ENCODE data around the gene CDH1. TPM values are rescaled to one million over a fixed set of nuclear protein-coding genes. Genes with fewer than 3 reads are reported as not detected.
"Not testable (repeated sequence)": the region's sequence is repeated elsewhere in the genome, so short reads cannot be mapped to it uniquely, and the experiment has no call there.

The CDH1 gene
- total RNA-seq, 1 experiment from 2014 or later = 19.0 TPM

- Histone ChIP-seq H3K36me3 (replicated peaks; ENCODE audit: control insufficient read depth, insufficient read depth, low read length) (peaks cover 23% of the 10 kb centered on the region), H3K27me3 (ENCODE audit: control insufficient read depth, insufficient read depth, low read length) (no peaks in the 10 kb centered on the region)
These were observed 69.3 kb downstream of the CDH1 start for GRCh38 chr16:68806422-68806821.

DNA sequence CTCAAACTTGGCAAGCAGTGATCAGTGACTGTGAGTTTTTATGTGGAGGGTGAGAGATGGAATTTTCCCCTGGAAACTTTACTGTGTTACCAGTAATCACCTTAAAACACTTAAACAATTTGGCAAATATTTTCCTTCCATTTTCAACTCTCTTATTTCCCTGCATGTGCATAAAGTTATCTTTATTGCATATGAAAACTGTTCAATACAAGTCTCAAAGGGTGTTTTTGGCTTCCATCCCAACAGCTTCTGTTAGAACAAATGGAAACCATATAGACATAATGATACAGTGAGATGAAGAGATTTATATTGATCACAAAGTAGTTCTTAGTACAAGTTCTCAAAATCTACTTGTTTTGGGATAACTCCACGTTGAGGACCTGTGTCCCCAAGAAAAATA, 69.9 kb downstream of the CDH1 start:
- H3K36me3 ChIP-seq (replicated peaks; ENCODE audit: control insufficient read depth, insufficient read depth, low read length) = peaks cover 24% of the 10 kb centered on the region
- no peak for DNase-seq
- H3K27me3 ChIP-seq (ENCODE audit: control insufficient read depth, insufficient read depth, low read length) = no peaks in the 10 kb centered on the region

More at GRCh38 chr16:68806422-68806821, 69.3 kb downstream of the CDH1 start:
- no peak overlapping the region for H3K4me3 ChIP-seq (ENCODE audit: insufficient read depth, low read depth, low read length)
- DNase-seq = no peak

DNA sequence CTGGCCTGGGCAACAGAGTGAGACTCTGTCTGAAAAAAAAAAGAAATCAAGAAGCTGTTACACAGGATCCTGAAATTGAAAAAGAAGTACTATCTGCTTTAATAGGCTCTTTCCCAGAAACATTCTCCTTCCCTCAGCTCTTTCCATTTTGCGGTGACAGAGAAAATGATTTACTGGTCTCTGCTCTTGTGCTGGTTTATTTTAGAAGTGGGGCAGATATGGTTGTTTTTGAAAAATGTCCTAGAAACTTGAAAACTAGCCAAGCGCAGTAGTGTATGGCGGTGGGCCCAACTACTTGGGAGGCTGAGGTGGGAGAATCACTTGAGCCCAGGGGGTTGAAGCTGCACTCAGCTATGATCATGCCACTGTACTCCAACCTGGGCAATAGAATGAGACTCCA, 77.4 kb downstream of the CDH1 start:
- DNase-seq = no peak
- H3K36me3 ChIP-seq (replicated peaks; ENCODE audit: control insufficient read depth, insufficient read depth, low read length) = peaks cover 38% of the 10 kb centered on the region
- no peaks in the 10 kb centered on the region for H3K27me3 ChIP-seq (ENCODE audit: control insufficient read depth, insufficient read depth, low read length)
- H3K4me3 ChIP-seq (ENCODE audit: insufficient read depth, low read depth, low read length) = no peak overlapping the region

More for the DNA sequence above, 69.9 kb downstream of the CDH1 start:
- no peak overlapping the region for H3K4me3 ChIP-seq (ENCODE audit: insufficient read depth, low read depth, low read length)

GRCh38 chr16:68823401-68824135, 86.5 kb downstream of the CDH1 start:
- no peak overlapping the region for H3K4me3 ChIP-seq (ENCODE audit: insufficient read depth, low read depth, low read length)
- peaks cover 28% of the 10 kb centered on the region for H3K36me3 ChIP-seq (replicated peaks; ENCODE audit: control insufficient read depth, insufficient read depth, low read length)
- DNase-seq = peak; percentile 46
- H3K27me3 ChIP-seq (ENCODE audit: control insufficient read depth, insufficient read depth, low read length) = no peaks in the 10 kb centered on the region

- H3K36me3 ChIP-seq (replicated peaks; ENCODE audit: control insufficient read depth, insufficient read depth, low read length) = peaks cover 33% of the 10 kb centered on the region
- no peak overlapping the region for H3K4me3 ChIP-seq (ENCODE audit: insufficient read depth, low read depth, low read length)
- H3K27me3 ChIP-seq (ENCODE audit: control insufficient read depth, insufficient read depth, low read length) = no peaks in the 10 kb centered on the region
- DNase-seq = peak; percentile 32
These were observed 88.3 kb downstream of the CDH1 start for GRCh38 chr16:68825427-68825826.

DNA sequence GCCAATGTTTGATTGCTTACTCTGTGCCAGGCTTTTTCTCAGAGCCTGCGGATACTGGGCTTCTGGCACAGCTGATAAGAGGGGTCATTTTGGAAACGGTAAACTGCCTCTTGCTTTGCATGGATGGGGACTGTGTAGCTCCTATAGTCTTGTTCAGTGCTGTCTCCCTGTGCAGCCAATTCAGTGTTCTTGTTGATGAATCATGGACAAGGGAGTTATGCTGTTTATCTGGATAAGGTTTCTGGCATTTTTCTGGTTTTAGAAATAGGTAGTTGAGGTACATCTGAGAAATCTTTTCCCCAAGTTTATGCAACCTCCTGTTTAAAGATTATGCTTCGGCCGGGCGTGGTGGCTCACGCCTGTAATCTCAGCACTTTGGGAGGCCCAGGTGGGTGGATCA, 89.6 kb downstream of the CDH1 start:
- H3K27me3 ChIP-seq (ENCODE audit: control insufficient read depth, insufficient read depth, low read length) = no peaks in the 10 kb centered on the region
- H3K4me3 ChIP-seq (ENCODE audit: insufficient read depth, low read depth, low read length) = no peak overlapping the region
- H3K36me3 ChIP-seq (replicated peaks; ENCODE audit: control insufficient read depth, insufficient read depth, low read length) = peaks cover 35% of the 10 kb centered on the region
- DNase-seq = no peak

DNA sequence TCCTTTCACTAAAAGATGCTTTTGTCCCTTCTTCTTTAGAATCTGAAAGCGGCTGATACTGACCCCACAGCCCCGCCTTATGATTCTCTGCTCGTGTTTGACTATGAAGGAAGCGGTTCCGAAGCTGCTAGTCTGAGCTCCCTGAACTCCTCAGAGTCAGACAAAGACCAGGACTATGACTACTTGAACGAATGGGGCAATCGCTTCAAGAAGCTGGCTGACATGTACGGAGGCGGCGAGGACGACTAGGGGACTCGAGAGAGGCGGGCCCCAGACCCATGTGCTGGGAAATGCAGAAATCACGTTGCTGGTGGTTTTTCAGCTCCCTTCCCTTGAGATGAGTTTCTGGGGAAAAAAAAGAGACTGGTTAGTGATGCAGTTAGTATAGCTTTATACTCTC, 96.2 kb downstream of the CDH1 start:
- DNase-seq = no peak
- Histone ChIP-seq H3K27me3 (ENCODE audit: control insufficient read depth, insufficient read depth, low read length) (no peaks in the 10 kb centered on the region), H3K36me3 (replicated peaks; ENCODE audit: control insufficient read depth, insufficient read depth, low read length) (peaks cover 26% of the 10 kb centered on the region), H3K4me3 (ENCODE audit: insufficient read depth, low read depth, low read length) (no peak overlapping the region)

- DNase-seq = no peak
- H3K27me3 ChIP-seq (ENCODE audit: control insufficient read depth, insufficient read depth, low read length) = no peaks in the 10 kb centered on the region
- H3K36me3 ChIP-seq (replicated peaks; ENCODE audit: control insufficient read depth, insufficient read depth, low read length) = peaks cover 16% of the 10 kb centered on the region
- H3K4me3 ChIP-seq (ENCODE audit: insufficient read depth, low read depth, low read length) = no peak overlapping the region
These were observed 97.5 kb downstream of the CDH1 start for GRCh38 chr16:68834550-68834949.

DNA sequence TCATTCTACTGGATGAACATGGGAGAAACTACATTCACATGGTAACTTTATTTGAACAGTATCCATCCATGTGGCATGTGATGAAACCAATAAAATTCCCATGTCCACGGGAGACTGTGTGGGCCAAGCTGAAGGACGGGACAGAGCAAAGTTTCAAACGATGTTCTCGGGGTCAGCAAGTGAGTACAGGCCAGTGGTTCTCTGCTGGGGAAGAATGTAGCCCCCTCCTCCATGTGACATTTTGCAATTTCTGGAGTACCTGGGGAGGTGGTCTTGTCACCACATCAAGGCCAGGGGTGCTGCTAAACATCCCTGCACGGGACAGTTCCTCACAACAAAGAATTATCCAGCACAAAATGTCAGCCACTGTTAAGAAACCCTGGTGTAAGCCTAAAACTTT, 98.9 kb downstream of the CDH1 start:
- H3K36me3 ChIP-seq (replicated peaks; ENCODE audit: control insufficient read depth, insufficient read depth, low read length) = peaks cover 13% of the 10 kb centered on the region
- DNase-seq = no peak
- no peaks in the 10 kb centered on the region for H3K27me3 ChIP-seq (ENCODE audit: control insufficient read depth, insufficient read depth, low read length)
- H3K4me3 ChIP-seq (ENCODE audit: insufficient read depth, low read depth, low read length) = no peak overlapping the region

GRCh38 chr16:68839831-68840230, 102.7 kb downstream of the CDH1 start:
- H3K36me3 ChIP-seq (replicated peaks; ENCODE audit: control insufficient read depth, insufficient read depth, low read length) = no peaks in the 10 kb centered on the region
- no peak for DNase-seq
- H3K27me3 ChIP-seq (ENCODE audit: control insufficient read depth, insufficient read depth, low read length) = no peaks in the 10 kb centered on the region
- no peak overlapping the region for H3K4me3 ChIP-seq (ENCODE audit: insufficient read depth, low read depth, low read length)

DNA sequence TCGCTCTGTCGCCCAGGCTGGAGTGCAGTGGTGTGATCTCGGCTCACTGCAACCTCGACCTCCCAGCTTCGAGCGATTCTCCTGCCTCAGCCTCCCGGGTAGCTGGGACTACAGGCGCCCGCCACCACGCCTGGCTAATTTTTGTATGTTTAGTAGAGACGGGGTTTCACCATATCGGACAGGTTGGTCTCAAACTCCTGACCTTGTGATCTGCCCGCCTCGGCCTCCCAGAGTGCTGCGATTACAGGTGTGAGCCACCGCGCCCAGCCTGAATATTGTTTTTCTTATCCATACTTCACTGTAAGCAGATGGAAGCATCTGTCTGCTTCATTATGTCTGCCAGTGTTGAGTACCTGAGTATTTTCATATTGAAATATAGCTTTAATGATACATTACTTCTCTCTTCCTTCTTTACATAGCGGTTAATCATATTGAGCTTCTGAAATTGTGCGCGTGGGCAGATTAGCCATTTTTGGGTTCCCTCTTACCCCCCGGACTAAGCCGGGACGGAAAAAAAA, 105.9 kb downstream of the CDH1 start:
- not testable (repeated sequence) for H3K36me3 ChIP-seq (replicated peaks; ENCODE audit: control insufficient read depth, insufficient read depth, low read length)

DNA sequence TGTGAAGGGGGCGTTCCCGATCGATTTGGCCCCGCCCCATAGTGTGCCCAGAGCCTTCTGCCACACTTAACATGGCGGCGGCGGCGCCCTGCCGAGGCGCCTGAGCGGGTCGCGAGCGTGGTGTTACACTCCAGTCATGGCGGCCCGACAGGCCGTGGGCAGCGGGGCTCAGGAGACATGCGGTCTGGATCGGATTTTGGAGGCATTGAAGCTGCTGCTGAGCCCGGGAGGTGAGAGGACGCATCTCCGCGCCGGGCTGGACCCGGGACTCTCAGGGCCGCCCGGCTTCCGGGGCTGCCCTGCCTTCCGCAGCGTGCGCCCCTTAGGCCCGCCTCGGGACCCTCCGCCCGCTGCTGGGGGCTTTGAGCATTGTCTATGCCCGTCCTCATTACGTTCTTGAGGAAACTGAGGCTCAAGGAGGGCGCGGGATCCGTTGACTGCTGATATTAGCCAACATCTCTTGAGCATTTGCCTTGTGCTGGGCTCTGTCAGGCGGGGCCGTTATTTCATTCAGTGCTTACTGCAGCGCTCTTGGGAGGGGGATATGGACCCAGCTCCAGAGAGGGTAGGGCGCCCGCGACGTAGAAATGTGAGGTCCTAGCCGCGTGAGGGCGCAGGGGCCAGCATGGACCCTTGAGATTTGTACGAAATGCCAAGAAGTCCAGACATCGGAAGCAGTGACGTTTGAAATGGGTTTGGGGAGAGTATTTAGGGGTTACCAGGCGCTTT, 106.6 kb downstream of the CDH1 start, which contains the start of gene TANGO6:
TSS of gene TANGO6 (plus strand) at position 50 of the 729 bp plus-strand sequence. CDS start at position 137, 87 bp downstream.
- DNase-seq = peak; percentile 92
- H3K27me3 ChIP-seq (ENCODE audit: control insufficient read depth, insufficient read depth, low read length) = no peaks in the 10 kb centered on the region
- H3K36me3 ChIP-seq (replicated peaks; ENCODE audit: control insufficient read depth, insufficient read depth, low read length) = no peaks in the 10 kb centered on the region
- peak within 1 kb of the TSS; percentile 89 for H3K4me3 ChIP-seq (ENCODE audit: insufficient read depth, low read depth, low read length)

More for the DNA sequence above, 105.9 kb downstream of the CDH1 start:
- not testable (repeated sequence) for H3K27me3 ChIP-seq (ENCODE audit: control insufficient read depth, insufficient read depth, low read length); DNase-seq
- H3K4me3 ChIP-seq (ENCODE audit: insufficient read depth, low read depth, low read length) = peak overlapping the region; percentile 89; the same call in 1 of the 2 replicates

GRCh38 chr16:68844211-68844564, 107.1 kb downstream of the CDH1 start:
- peak overlapping the region; percentile 89 for H3K4me3 ChIP-seq (ENCODE audit: insufficient read depth, low read depth, low read length)

GRCh38 chr16:68848786-68849185, 111.7 kb downstream of the CDH1 start:
- H3K27me3 ChIP-seq (ENCODE audit: control insufficient read depth, insufficient read depth, low read length) = no peaks in the 10 kb centered on the region
- no peaks in the 10 kb centered on the region for H3K36me3 ChIP-seq (replicated peaks; ENCODE audit: control insufficient read depth, insufficient read depth, low read length)
- no peak overlapping the region for H3K4me3 ChIP-seq (ENCODE audit: insufficient read depth, low read depth, low read length)
- DNase-seq = no peak

More at GRCh38 chr16:68844211-68844564, 107.1 kb downstream of the CDH1 start:
- no peaks in the 10 kb centered on the region for H3K36me3 ChIP-seq (replicated peaks; ENCODE audit: control insufficient read depth, insufficient read depth, low read length)
- no peaks in the 10 kb centered on the region for H3K27me3 ChIP-seq (ENCODE audit: control insufficient read depth, insufficient read depth, low read length)
- no peak for DNase-seq

GRCh38 chr16:68850481-68850880, 113.4 kb downstream of the CDH1 start:
- no peak overlapping the region for H3K4me3 ChIP-seq (ENCODE audit: insufficient read depth, low read depth, low read length)
- no peaks in the 10 kb centered on the region for H3K27me3 ChIP-seq (ENCODE audit: control insufficient read depth, insufficient read depth, low read length)
- DNase-seq = no peak
- no peaks in the 10 kb centered on the region for H3K36me3 ChIP-seq (replicated peaks; ENCODE audit: control insufficient read depth, insufficient read depth, low read length)
